Measurements from ENCODE around the gene WWC2. TPM values are rescaled to one million over a fixed set of nuclear protein-coding genes. Genes with fewer than 3 reads are reported as not detected.

The WWC2 gene
- total and polyA plus RNA-seq, 7 donors, result 2.9 to 15.5 (median 7.8) TPM

GRCh38 chr4:183297675-183298074 is 198.6 kb downstream of the WWC2 start:
- TF ChIP-seq CTCF (IDR thresholded peaks at IDR 0.05), result no peak
- Histone ChIP-seq H3K4me3 (no peak overlapping the region), H3K9me3 (no peaks in the 10 kb centered on the region), H3K4me1 (no peaks in the 10 kb centered on the region), H3K36me3 (ENCODE audit: insufficient read depth in 1 of 2, low read depth in 1 of 2) (peaks cover 0 to 25% of the 10 kb centered on the region in 2 donors), H3K27me3 (ENCODE audit: insufficient read depth in 3 of 3, low read length in 2 of 3) (no peaks in the 10 kb centered on the region), H3K27ac (no peak overlapping the region)
- intact Hi-C loops (cut with DNase I), result no loop called here
- ATAC-seq, result no peak
- 94 to 100% (median 98%) methylated on average over 3 of the region's 3 CpGs for WGBS, 3 donors
- no peak for DNase-seq

GRCh38 chr4:183299464-183299863 is 200.4 kb downstream of the WWC2 start:
- no peak for ATAC-seq
- no peak for TF ChIP-seq CTCF (IDR thresholded peaks at IDR 0.05)
- Histone ChIP-seq H3K27me3 (ENCODE audit: insufficient read depth in 3 of 3, low read length in 2 of 3) (no peaks in the 10 kb centered on the region), H3K4me3 (no peak overlapping the region), H3K4me1 (no peaks in the 10 kb centered on the region), H3K36me3 (ENCODE audit: insufficient read depth in 1 of 2, low read depth in 1 of 2) (peaks cover 4 to 17% of the 10 kb centered on the region in 2 donors), H3K9me3 (no peaks in the 10 kb centered on the region), H3K27ac (no peak overlapping the region)
- WGBS, 3 donors, result 58 to 85% (median 69%) methylated on average over 2 of the region's 2 CpGs
- intact Hi-C loops (cut with DNase I), result no loop called here
- DNase-seq, result no peak

- Histone ChIP-seq H3K4me1 (no peaks in the 10 kb centered on the region), H3K4me3 (no peak overlapping the region), H3K27ac (no peak overlapping the region), H3K36me3 (ENCODE audit: insufficient read depth in 1 of 2, low read depth in 1 of 2) (peaks cover 4 to 11% of the 10 kb centered on the region in 2 donors), H3K9me3 (no peaks in the 10 kb centered on the region), H3K27me3 (ENCODE audit: insufficient read depth in 3 of 3, low read length in 2 of 3) (no peaks in the 10 kb centered on the region)
- 58 to 62% (median 59%) methylated on average over 6 of the region's 6 CpGs for WGBS, 3 donors
- intact Hi-C loops (cut with DNase I), result no loop called here
- TF ChIP-seq CTCF (IDR thresholded peaks at IDR 0.05), result no peak
- DNase-seq (no peak), ATAC-seq (no peak)
Measured at GRCh38 chr4:183300070-183300469, 201.0 kb downstream of the WWC2 start.

DNA sequence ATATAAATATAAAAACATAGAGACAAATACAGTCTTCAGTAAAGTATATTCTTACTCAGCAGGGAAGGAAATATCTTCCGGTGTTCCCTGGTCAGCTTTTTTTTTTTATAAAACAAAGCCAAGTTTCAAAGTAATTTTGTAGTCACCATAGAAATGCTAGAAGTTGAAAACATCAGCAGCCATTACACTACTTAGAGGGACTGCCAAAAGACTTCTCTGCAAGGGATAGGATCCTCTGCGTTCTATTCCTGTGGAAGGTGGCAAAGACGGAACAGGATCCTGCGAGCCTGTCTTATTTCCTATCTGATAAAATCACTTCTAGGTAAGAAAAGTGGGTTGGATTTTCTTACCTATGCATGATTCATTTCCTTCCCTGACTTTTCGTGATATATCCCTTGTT is 201.6 kb downstream of the WWC2 start:
- Histone ChIP-seq H3K4me3 (no peak overlapping the region), H3K36me3 (ENCODE audit: insufficient read depth in 1 of 2, low read depth in 1 of 2) (peaks cover 4 to 5% of the 10 kb centered on the region in 2 donors), H3K27ac (no peak overlapping the region), H3K27me3 (ENCODE audit: insufficient read depth in 3 of 3, low read length in 2 of 3) (no peaks in the 10 kb centered on the region), H3K9me3 (no peaks in the 10 kb centered on the region), H3K4me1 (no peaks in the 10 kb centered on the region)
- DNase-seq (no peak), ATAC-seq (no peak)
- 63 to 79% (median 74%) methylated on average over 5 of the region's 5 CpGs for WGBS, 3 donors
- intact Hi-C loops (cut with DNase I), result no loop called here
- no peak for TF ChIP-seq CTCF (IDR thresholded peaks at IDR 0.05)

DNA sequence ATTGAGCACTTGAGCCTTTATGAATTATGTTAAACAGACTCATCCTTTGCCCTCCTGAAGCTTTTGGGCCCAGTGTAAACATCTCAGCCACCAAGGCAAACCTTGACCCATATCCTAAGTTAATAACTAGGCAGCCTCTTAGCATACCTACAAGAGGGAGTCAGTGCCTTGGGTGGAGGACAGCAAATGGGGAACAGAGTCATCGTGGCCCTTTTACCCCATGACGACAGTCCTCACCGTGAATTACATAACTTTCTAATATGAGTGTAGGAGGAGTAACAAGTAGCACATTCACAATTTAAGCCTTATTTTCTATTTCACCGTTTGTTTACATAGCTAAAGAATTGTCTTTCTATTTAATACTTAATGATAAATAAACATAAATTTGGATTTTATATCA is 204.2 kb downstream of the WWC2 start:
- no peak for ATAC-seq
- H3K9me3 ChIP-seq, result no peaks in the 10 kb centered on the region
- no peak for TF ChIP-seq CTCF (IDR thresholded peaks at IDR 0.05)
- H3K4me1 ChIP-seq, result no peaks in the 10 kb centered on the region
- H3K27me3 ChIP-seq (ENCODE audit: insufficient read depth in 3 of 3, low read length in 2 of 3), result no peaks in the 10 kb centered on the region
- H3K36me3 ChIP-seq (ENCODE audit: insufficient read depth in 1 of 2, low read depth in 1 of 2), result peaks cover 0 to 4% of the 10 kb centered on the region in 2 donors
- 93 to 96% (median 94%) methylated on average over 4 of the region's 4 CpGs for WGBS, 3 donors
- no peak overlapping the region for H3K4me3 ChIP-seq
- no peak overlapping the region for H3K27ac ChIP-seq
- intact Hi-C loops (cut with DNase I), result no loop called here
- no peak for DNase-seq

All from psoas muscle (tissue), 8 donors.